AG04450 (cell line): ENCODE results near the gene DNAJB4. TPM values are rescaled to one million over a fixed set of nuclear protein-coding genes. Genes with fewer than 3 reads are reported as not detected.

Experiments
- CTCF ChIA-PET: fragments of 300-600, 350-600 bp; formaldehyde crosslinking; extraction: SDS; loops from one replicate; lab custom pipeline; 2022; ENCODE audit warnings: antibody characterized with exemption, inconsistent platforms; lab: Charles Lee
- POLR2A ChIA-PET: fragments of 350-600 bp; formaldehyde crosslinking; extraction: SDS; loops from one replicate; lab custom pipeline; 2021; ENCODE audit warnings: antibody characterized with exemption, inconsistent platforms; lab: Yijun Ruan, JAX
- DNase-seq: peaks from one replicate; pipeline ENCODE4 v3.0.0-alpha.2; 2011; ENCODE audit warnings: low read depth, low spot score
- H3K27ac ChIP-seq: one replicate; pipeline ENCODE4 v1.5.1; 2012; ENCODE audit warnings: low read depth, low read length, control low read depth
- H3K27me3 ChIP-seq: one replicate; pipeline ENCODE4 v1.6.0; 2012; ENCODE audit warnings: low read length; ENCODE audit not compliant: control insufficient read depth, insufficient read depth
- H3K4me3 ChIP-seq: 2 replicates; pipeline ENCODE4 v1.5.1; 2011; ENCODE audit warnings: mild to moderate bottlenecking, low read depth, low read length, control low read depth
- H3K9me3 ChIP-seq: 2 replicates; pipeline ENCODE4 v1.5.1; 2012; ENCODE audit warnings: low read length; ENCODE audit not compliant: control insufficient read depth, insufficient read depth
- CTCF ChIP-seq: IDR thresholded peaks from 2 replicates; pipeline ENCODE4 v1.5.1; 2011; ENCODE audit warnings: low read depth, low read length, control low read depth, inconsistent platforms
- polyA plus RNA-seq: library from polyadenylated mRNA; depleted of rRNA; stranded (reverse); fragments of >200 nt; gene quantifications from 2 replicates; pipeline ENCODE4 v1.2.3, GENCODE V29; 2011

DNAJB4 gene
- polyA plus RNA-seq, 1 experiment, result 51.6 TPM

DNA sequence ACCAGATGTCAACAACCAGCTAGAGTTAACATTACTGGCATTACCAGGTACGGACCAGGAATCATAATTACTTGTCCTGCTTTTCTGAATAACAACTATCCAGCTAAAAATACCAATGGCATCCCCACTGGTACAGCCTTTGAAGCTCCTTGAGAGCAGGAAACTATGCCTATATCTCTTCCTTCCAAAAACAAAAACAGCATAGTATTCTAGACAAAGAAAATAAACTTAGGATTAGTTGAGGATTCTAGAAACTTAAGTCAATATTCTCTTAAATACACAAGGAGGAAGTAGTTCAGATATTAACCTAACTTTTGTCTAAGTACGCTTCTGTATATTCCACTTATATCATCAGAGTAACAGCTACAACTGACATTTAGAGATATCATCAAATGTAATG lies 28.8 kb upstream of the DNAJB4 start:
- Histone ChIP-seq H3K27ac (no peak overlapping the region), H3K4me3 (peak overlapping the region; percentile 39), H3K27me3 (no peaks in the 10 kb centered on the region), H3K9me3 (peaks cover 2% of the 10 kb centered on the region; the same call in 1 of the 2 replicates)
- ChIA-PET POLR2A (interaction anchor here (0.5 to 0.8 kb wide), 5 partner anchors 9 to 516 kb away, joined by 3 to 5 read pairs (median 3); partner anchors contain the start of gene DNAJB4), CTCF (interaction anchor here (1.6 kb wide), 1 partner anchor 138 kb away, joined by 11 read pairs; no protein-coding TSS in a partner anchor)
- no peak for TF ChIP-seq CTCF
- DNase-seq, result no peak

- no peak overlapping the region for H3K27ac ChIP-seq
- CTCF ChIA-PET, result interaction anchor here (1.6 to 2.5 kb wide), 2 partner anchors 138 kb away, joined by 11 to 22 read pairs; no protein-coding TSS in a partner anchor
Observed at GRCh38 chr1:77976433-77977076, 28.2 kb upstream of the DNAJB4 start.

GRCh38 chr1:77977989-77978292 lies 26.8 kb upstream of the DNAJB4 start:
- peak overlapping the region; percentile 77 for H3K4me3 ChIP-seq
- POLR2A ChIA-PET, result interaction anchor here (1.6 to 5.9 kb wide), 2 partner anchors 26 to 137 kb away, joined by 7 to 105 read pairs; partner anchors contain the start of gene DNAJB4
- H3K9me3 ChIP-seq, result peaks cover 2% of the 10 kb centered on the region; the same call in 1 of the 2 replicates
- H3K27me3 ChIP-seq, result no peaks in the 10 kb centered on the region
- no peak for DNase-seq
- H3K27ac ChIP-seq, result peak overlapping the region; percentile 97
- CTCF ChIA-PET, result interaction anchor here (1.3 to 2.5 kb wide), 5 partner anchors 10 to 136 kb away, joined by 4 to 22 read pairs (median 5); no protein-coding TSS in a partner anchor
- TF ChIP-seq CTCF, result no peak

More at GRCh38 chr1:77976433-77977076, 28.2 kb upstream of the DNAJB4 start:
- POLR2A ChIA-PET, result interaction anchor here (0.6 to 5.9 kb wide), 4 partner anchors 10 to 517 kb away, joined by 3 to 105 read pairs (median 4); partner anchors contain the start of gene DNAJB4
- Histone ChIP-seq H3K9me3 (peaks cover 2% of the 10 kb centered on the region; the same call in 1 of the 2 replicates), H3K27me3 (no peaks in the 10 kb centered on the region), H3K4me3 (peak overlapping the region; percentile 77)
- DNase-seq, result no peak
- no peak for TF ChIP-seq CTCF

GRCh38 chr1:77978293-77978968 lies 26.3 kb upstream of the DNAJB4 start:
- POLR2A ChIA-PET, result interaction anchor here (0.6 to 5.9 kb wide), 4 partner anchors 26 to 136 kb away, joined by 3 to 105 read pairs (median 6); partner anchors contain the start of gene DNAJB4
- CTCF ChIA-PET, result interaction anchor here (0.6 to 2.5 kb wide), 9 partner anchors 9 to 136 kb away, joined by 3 to 22 read pairs (median 4); no protein-coding TSS in a partner anchor
- peak; percentile 86 for DNase-seq
- TF ChIP-seq CTCF, result no peak
- peak overlapping the region; percentile 97 for H3K27ac ChIP-seq
- peaks cover 2% of the 10 kb centered on the region; the same call in 1 of the 2 replicates for H3K9me3 ChIP-seq
- H3K27me3 ChIP-seq, result no peaks in the 10 kb centered on the region
- peak overlapping the region; percentile 77 for H3K4me3 ChIP-seq
